Hippocampal formation (tissue), 2 donors: ENCODE measurements around the gene DAAM2.
A peak's percentile ranks its signal among the peaks of the same experiment; 100 is the strongest.

Source experiments
- DNase-seq, 2 donors: peaks; one replicate each; lab custom pipeline; 2025; lab: John Stamatoyannopoulos, UW

The DAAM2 gene

GRCh38 chr6:39887692-39888450 lies 95.7 kb downstream of the DAAM2 start:
- peak; percentile 62 to 85 for DNase-seq

- DNase-seq: no peak
Measured at GRCh38 chr6:39889229-39889628, 97.1 kb downstream of the DAAM2 start.

- no peak for DNase-seq
Measured at GRCh38 chr6:39891353-39891752, 99.2 kb downstream of the DAAM2 start.

- no peak for DNase-seq
Measured at GRCh38 chr6:39891976-39892375, 99.8 kb downstream of the DAAM2 start.

GRCh38 chr6:39892490-39893129 lies 100.4 kb downstream of the DAAM2 start:
- peak; percentile 26 to 45 for DNase-seq

- DNase-seq: no peak
Measured at GRCh38 chr6:39893286-39893685, 101.1 kb downstream of the DAAM2 start.

GRCh38 chr6:39896701-39897100 lies 104.5 kb downstream of the DAAM2 start:
- DNase-seq: no peak

- no peak for DNase-seq
Measured at GRCh38 chr6:39897698-39898097, 105.5 kb downstream of the DAAM2 start.

GRCh38 chr6:39898625-39899024 lies 106.4 kb downstream of the DAAM2 start:
- DNase-seq: no peak

- no peak for DNase-seq
Measured at GRCh38 chr6:39899554-39900295, 107.5 kb downstream of the DAAM2 start.

GRCh38 chr6:39901116-39901655 lies 109.0 kb downstream of the DAAM2 start:
- DNase-seq: no peak

GRCh38 chr6:39901670-39902069 lies 109.5 kb downstream of the DAAM2 start:
- no peak for DNase-seq

- DNase-seq: no peak
Measured at GRCh38 chr6:39902136-39902535, 110.0 kb downstream of the DAAM2 start.

GRCh38 chr6:39902786-39903465 lies 110.8 kb downstream of the DAAM2 start:
- DNase-seq: no peak

- no peak for DNase-seq
Measured at GRCh38 chr6:39903656-39904055, 111.5 kb downstream of the DAAM2 start.

GRCh38 chr6:39904946-39905639 lies 112.9 kb downstream of the DAAM2 start:
- no peak for DNase-seq

GRCh38 chr6:39905640-39905975 lies 113.4 kb downstream of the DAAM2 start:
- no peak for DNase-seq

- DNase-seq: no peak
Measured at GRCh38 chr6:39906318-39906761, 114.2 kb downstream of the DAAM2 start.

GRCh38 chr6:39907871-39908575 lies 115.8 kb downstream of the DAAM2 start:
- DNase-seq: no peak

- DNase-seq: no peak
Measured at GRCh38 chr6:39908838-39909583, 116.8 kb downstream of the DAAM2 start.
